Measurements from ENCODE around the gene GSTK1.

Gene GSTK1

GRCh38 chr7:143295870-143296269 lies 32.6 kb downstream of the GSTK1 start:
- no peak for FAIRE-seq
- DNase-seq (ENCODE audit: insufficient read length, low spot score) = no peak
- no peak for TF ChIP-seq CTCF (IDR thresholded peaks at IDR 0.05; ENCODE audit: insufficient read depth, missing control alignments)

DNA sequence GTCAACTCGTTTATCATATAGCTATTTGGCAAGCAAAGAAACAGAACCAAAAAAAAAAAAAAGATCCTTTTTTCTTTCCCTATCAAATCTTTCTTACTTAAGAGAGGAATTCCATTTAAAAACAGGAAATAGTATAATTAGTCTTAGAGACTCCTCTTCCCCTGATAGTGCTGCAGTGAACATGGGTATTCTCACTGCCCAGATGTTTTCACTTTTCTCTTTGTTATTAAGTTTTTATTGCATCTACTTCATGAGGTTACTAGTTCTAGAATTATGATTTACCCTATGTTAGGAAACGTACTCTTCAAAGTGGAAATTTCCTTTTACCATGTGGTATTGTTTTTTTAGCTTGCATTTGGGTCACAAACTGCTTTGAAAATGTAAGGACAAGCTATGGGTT lies 33.4 kb downstream of the GSTK1 start:
- no peak for DNase-seq (ENCODE audit: insufficient read length, low spot score)
- no peak for TF ChIP-seq CTCF (IDR thresholded peaks at IDR 0.05; ENCODE audit: insufficient read depth, missing control alignments)
- no peak for FAIRE-seq

DNA sequence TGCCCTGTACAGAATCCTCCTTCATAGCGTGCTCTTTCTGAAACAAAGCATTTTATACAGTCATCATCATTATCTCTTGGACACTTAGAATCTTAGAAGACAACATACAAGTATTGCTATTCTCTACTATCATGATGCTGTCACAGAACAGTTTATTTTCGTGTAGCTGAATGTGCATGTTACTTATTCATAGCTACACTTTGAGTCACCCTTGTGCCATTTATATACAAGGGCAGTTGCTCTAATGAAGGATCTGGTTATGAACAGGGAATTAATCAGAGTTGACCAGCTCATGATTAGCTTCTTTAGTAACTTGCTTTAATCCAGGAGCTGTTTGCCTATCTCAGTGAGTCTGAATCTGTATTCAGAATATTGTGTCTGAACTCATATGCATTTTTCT lies 36.1 kb downstream of the GSTK1 start:
- TF ChIP-seq CTCF (IDR thresholded peaks at IDR 0.05; ENCODE audit: insufficient read depth, missing control alignments) = no peak
- DNase-seq (ENCODE audit: insufficient read length, low spot score) = no peak
- no peak for FAIRE-seq

GRCh38 chr7:143299840-143300239 lies 36.6 kb downstream of the GSTK1 start:
- TF ChIP-seq CTCF (IDR thresholded peaks at IDR 0.05; ENCODE audit: insufficient read depth, missing control alignments) = peak; percentile 72
- no peak for DNase-seq (ENCODE audit: insufficient read length, low spot score)
- no peak for FAIRE-seq

DNA sequence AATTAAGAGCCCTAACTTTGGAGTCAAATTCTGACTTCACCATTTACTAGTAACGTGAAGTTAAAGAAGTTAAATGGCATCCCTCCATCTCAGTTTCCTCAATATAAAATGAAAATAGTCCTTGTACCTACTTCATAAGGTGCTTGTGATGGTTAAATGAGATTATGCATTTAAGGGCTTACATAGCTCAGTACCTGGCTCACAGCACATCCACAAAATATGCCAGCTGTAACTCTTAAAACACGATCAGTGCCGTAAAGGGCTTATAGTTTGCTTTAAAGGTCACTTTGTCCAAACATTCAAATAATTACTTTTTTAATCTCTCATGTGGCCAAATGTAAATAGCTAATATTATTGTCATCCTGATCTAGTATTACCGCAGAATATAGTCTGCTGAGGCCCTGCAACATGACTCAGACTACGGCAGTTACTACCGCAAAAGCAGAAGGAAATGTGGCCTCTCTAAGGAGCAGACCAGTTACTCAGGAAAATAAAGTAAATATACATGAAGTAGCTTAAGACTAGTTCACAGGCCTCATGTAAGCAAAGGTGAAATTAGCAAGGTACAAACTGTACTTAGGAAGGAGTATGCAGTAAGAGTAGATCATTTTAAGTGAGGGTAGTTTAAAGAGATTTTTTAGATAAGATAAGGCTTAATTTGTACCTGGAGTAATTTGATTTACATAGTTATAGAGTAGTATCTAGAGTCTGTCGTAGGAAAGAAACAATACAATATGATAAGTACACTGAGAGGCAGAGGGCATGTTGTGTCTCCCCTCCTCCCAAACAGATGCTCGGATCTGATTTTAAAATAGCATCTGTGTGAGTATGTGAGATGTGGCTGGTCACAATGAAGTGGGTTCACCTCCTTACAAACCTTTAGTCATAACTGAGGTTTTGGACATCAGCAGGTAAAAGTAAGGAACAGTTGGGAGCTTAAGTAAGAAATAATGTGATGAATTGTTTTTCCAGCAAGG lies 38.0 kb downstream of the GSTK1 start:
- DNase-seq (ENCODE audit: insufficient read length, low spot score) (no peak), FAIRE-seq (no peak)
- no peak for TF ChIP-seq CTCF (IDR thresholded peaks at IDR 0.05; ENCODE audit: insufficient read depth, missing control alignments)

- no peak for FAIRE-seq
- DNase-seq (ENCODE audit: insufficient read length, low spot score) = no peak
- no peak for TF ChIP-seq CTCF (IDR thresholded peaks at IDR 0.05; ENCODE audit: insufficient read depth, missing control alignments)
Observed at GRCh38 chr7:143303733-143304132, 40.5 kb downstream of the GSTK1 start.

DNA sequence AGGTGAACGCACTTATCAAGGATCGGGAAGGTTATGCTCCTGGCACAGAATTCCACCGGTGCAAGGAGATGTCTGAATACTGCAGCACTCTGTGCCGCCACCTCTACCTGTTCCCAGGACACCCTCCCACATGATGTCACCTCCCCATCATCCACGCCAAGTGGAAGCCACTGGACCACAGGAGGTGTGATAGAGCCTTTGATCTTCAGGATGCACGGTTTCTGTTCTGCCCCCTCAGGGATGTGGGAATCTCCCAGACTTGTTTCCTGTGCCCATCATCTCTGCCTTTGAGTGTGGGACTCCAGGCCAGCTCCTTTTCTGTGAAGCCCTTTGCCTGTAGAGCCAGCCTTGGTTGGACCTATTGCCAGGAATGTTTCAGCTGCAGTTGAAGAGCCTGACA lies 41.7 kb downstream of the GSTK1 start:
- FAIRE-seq = no peak
- no peak for DNase-seq (ENCODE audit: insufficient read length, low spot score)
- TF ChIP-seq CTCF (IDR thresholded peaks at IDR 0.05; ENCODE audit: insufficient read depth, missing control alignments) = no peak

All from D721Med (cell line).